Activated CD8-positive, alpha-beta memory T cell treated with anti-CD3 and anti-CD28 coated beads, Interleukin-2, amount 10 ng/mL, durations not matched to agents 7 days and 5 days (primary cell): ENCODE measurements around the gene PPP2R2C. TPM values are rescaled to one million over a fixed set of nuclear protein-coding genes. Genes with fewer than 3 reads are reported as not detected.

ENCODE experiments used
- ATAC-seq: fragments of 150-1000 bp; cut with Tn5 transposase; one replicate; pipeline ENCODE4 v1.10.0; 2021; ENCODE audit warnings: moderate library complexity
- CTCF ChIA-PET: fragments of 350-600 bp; sonication (Branson Sonifier 250); formaldehyde crosslinking; loops from one replicate; lab custom pipeline; 2021; ENCODE audit warnings: antibody characterized with exemption; lab: Charles Lee
- DNase-seq: peaks from one replicate; pipeline ENCODE4 v3.0.0-alpha.2; 2020
- H3K27ac Mint-ChIP-seq: one replicate; pipeline ENCODE4 v1.8.0; 2021; ENCODE audit warnings: mild to moderate bottlenecking, mixed read lengths
- H3K27me3 Mint-ChIP-seq: one replicate; pipeline ENCODE4 v1.8.0; 2021; ENCODE audit warnings: mixed read lengths
- H3K36me3 Mint-ChIP-seq: one replicate; pipeline ENCODE4 v1.8.0; 2021; ENCODE audit warnings: mild to moderate bottlenecking, mixed read lengths
- H3K4me1 Mint-ChIP-seq: one replicate; pipeline ENCODE4 v1.8.0; 2021; ENCODE audit warnings: mixed read lengths
- H3K4me3 Mint-ChIP-seq: one replicate; pipeline ENCODE4 v1.8.0; 2021; ENCODE audit warnings: mild to moderate bottlenecking, moderate library complexity, mixed read lengths
- H3K9me3 Mint-ChIP-seq: one replicate; pipeline ENCODE4 v1.8.0; 2022; ENCODE audit warnings: low read depth, mixed read lengths
- total RNA-seq, 2 experiments: library from RNA; stranded (reverse); gene quantifications; one replicate each; pipeline ENCODE4 v1.2.3, GENCODE V29; 2021

Gene PPP2R2C
- total RNA-seq, 2 experiments from 2014 or later, result not detected

DNA sequence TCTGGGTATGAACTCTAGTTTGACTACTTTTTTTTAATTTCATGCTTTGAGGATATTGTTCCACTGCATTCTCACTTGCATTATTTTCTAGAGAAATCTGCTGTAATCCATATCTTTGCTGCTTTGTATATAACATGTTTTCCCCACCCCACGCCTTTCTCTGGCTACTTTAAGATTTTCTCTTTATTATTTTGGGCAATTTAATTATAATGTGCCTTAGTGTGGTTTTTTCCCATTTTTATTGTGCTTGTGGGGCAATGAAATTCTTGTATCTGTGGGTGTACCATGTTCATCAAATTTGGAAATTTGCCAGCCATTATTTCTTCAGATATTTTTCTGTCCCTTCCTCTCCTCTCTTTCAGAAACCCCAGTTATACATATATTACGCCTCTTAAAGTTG, 15.1 kb upstream of the PPP2R2C start:
- Mint-ChIP-seq H3K27me3 (peaks cover 46% of the 10 kb centered on the region), H3K9me3 (peaks cover 4% of the 10 kb centered on the region), H3K4me3 (no peak overlapping the region)

DNA sequence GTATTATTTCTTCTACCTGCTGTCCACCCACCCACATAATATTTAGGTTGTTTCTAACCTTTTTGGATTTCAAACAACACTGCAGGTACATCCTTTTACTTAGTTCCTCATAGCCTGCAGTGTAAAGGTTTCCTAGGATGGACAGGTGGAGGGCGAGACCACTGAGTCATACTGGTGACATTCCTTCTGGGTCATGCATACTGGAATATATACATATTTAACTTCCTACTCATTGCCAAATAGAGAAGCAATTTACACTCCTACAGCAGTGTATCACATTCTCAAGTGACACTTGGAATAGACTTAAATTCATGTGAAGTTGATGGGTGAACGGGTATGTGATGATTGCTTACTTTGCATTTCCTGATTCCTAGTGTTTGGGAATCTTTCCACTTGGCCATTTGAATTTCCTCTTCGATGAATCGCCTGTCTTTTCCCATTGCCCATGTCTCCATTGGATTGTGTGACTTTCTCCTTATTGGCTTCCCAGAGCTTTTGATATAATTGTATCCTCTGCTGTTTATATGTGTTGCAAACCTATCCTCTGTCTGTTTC, 8.2 kb upstream of the PPP2R2C start:
- Mint-ChIP-seq H3K36me3 (no peaks in the 10 kb centered on the region), H3K4me1 (no peaks in the 10 kb centered on the region), H3K27me3 (peaks cover 28% of the 10 kb centered on the region), H3K27ac (no peak overlapping the region), H3K9me3 (no peaks in the 10 kb centered on the region), H3K4me3 (no peak overlapping the region)
- peak; percentile 8 for DNase-seq
- ATAC-seq, result no peak
- CTCF ChIA-PET, result no interaction called here

More for the DNA sequence above, 15.1 kb upstream of the PPP2R2C start:
- H3K4me1 Mint-ChIP-seq, result no peaks in the 10 kb centered on the region
- H3K36me3 Mint-ChIP-seq, result no peaks in the 10 kb centered on the region
- CTCF ChIA-PET, result no interaction called here
- ATAC-seq (no peak), DNase-seq (no peak)
- H3K27ac Mint-ChIP-seq, result no peak overlapping the region

DNA sequence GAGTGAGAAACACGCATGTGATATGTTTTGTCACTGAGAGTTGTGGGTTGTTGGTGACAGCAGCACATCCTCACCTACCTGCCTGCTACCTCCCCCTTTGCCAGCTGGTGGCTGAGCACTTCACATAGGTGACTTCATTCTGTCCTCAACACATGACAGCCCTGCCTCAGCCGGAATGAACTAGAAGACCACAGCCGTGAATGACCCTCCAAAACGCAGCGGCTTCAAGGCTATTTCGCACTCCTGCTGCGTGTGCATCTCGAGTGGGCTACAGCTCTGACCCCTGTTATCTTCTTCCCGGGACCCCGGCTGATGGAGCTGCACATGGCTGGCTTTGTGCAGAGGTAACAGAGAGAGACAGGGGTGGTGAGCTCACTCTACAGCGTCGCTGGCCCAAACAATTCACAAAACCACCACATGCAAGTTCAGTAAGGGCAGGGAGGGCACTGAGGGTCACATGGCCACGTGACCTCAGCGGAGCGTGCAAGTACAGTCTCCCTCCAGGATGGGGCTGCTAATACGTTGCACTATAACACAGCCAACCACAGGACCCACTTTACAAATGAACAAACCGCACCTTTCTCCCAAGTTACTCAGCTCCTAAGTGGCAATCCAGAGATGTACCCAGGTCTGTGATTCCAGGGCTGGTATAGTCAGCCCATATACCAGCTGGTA, 6.3 kb upstream of the PPP2R2C start:
- no peak overlapping the region for H3K27ac Mint-ChIP-seq
- ATAC-seq, result no peak
- no peaks in the 10 kb centered on the region for H3K4me1 Mint-ChIP-seq
- no peaks in the 10 kb centered on the region for H3K9me3 Mint-ChIP-seq
- no peaks in the 10 kb centered on the region for H3K36me3 Mint-ChIP-seq
- H3K4me3 Mint-ChIP-seq, result no peak overlapping the region
- CTCF ChIA-PET, result no interaction called here
- no peak for DNase-seq
- H3K27me3 Mint-ChIP-seq, result peaks cover 21% of the 10 kb centered on the region

DNA sequence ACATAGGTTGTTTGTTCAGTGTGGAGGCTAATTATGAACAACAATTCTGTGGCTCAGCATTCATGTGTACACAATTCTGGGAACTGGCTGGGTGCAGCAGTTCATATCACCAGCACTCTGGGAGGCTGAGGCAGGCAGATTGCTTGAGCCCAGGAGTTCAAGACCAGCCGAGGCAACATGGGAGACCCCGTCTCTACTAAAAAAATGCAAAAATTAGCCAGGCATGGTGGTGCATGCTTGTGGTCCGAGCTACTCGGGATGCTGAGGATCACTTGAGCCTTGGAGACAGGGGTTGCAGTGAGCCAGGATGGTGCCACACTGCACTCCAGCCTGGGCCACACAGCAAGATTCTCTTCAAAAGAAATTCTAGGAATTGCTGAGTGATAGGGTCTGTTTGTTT, 4.5 kb upstream of the PPP2R2C start:
- Mint-ChIP-seq H3K36me3 (no peaks in the 10 kb centered on the region), H3K27me3 (peaks cover 26% of the 10 kb centered on the region), H3K4me3 (no peak overlapping the region), H3K4me1 (no peaks in the 10 kb centered on the region), H3K9me3 (no peaks in the 10 kb centered on the region), H3K27ac (no peak overlapping the region)
- no peak for ATAC-seq
- CTCF ChIA-PET, result no interaction called here
- DNase-seq, result no peak

DNA sequence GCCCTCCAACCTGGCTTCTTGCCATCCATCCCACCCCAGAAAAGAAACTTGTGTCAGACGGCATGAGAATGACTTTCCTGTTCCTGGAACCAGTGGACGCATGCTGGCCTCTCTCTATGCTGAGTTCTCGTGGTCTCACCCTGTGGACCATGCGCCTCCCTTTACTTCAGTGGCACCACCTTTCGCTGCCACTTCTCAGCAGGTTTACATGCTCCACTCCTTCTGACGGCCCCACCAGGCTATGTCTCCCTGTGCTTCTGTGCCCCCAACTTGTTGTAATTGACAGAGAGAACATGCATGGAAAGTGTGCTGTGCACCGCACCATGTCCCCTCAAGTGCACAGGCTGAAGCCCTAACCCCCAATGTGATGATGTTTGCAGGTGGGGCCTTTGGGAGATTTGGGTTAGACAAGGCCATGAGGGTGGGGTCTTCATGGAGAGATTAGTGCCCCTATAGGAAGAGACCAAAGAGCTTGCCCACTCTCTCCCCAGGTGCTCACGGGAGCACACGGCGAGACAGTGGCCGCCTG, 3.1 kb upstream of the PPP2R2C start:
- ATAC-seq (no peak), DNase-seq (peak; percentile 30)
- Mint-ChIP-seq H3K9me3 (no peaks in the 10 kb centered on the region), H3K4me3 (no peak overlapping the region), H3K27me3 (peaks cover 18% of the 10 kb centered on the region), H3K4me1 (no peaks in the 10 kb centered on the region), H3K36me3 (no peaks in the 10 kb centered on the region), H3K27ac (no peak overlapping the region)
- CTCF ChIA-PET, result no interaction called here

DNA sequence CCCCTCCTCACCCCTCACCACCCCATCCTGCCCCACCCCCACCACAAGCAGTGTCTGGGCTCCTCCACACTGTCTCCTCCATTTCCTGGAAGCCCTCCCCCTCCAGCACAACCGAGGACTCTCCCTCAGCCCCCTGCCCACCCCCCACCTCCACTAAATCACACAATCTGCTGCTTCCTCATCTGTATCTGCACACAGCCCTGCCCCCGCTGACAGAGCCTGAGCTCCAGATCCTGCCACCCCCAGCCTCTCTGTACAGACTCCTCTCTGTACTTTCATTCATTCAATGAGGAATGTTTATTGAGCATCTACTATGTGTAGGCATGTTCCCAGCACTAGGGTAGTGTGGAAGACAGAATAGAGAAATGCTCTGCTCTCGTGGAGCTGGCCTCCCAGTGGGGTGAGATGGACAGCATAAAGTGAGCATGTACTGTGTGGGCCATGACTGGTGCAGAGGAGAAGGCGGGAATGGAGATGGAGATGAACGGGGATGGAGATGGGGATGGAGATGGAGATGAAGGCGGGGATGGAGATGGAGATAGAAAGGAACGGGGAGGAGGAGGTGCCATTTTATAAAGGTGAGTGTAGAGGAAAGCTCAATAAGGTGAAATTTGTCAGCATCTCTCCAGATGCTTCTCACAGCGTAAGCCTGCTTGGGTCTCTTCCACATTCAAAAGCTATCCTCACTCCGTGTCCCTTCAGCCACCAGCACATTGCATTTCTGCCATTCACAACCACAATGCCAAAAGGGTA, 2.5 kb upstream of the PPP2R2C start:
- CTCF ChIA-PET, result no interaction called here
- Mint-ChIP-seq H3K36me3 (no peaks in the 10 kb centered on the region), H3K4me1 (peaks cover 3% of the 10 kb centered on the region), H3K4me3 (no peak overlapping the region), H3K9me3 (no peaks in the 10 kb centered on the region), H3K27me3 (peaks cover 22% of the 10 kb centered on the region), H3K27ac (no peak overlapping the region)
- ATAC-seq (no peak), DNase-seq (peak; percentile 22)

DNA sequence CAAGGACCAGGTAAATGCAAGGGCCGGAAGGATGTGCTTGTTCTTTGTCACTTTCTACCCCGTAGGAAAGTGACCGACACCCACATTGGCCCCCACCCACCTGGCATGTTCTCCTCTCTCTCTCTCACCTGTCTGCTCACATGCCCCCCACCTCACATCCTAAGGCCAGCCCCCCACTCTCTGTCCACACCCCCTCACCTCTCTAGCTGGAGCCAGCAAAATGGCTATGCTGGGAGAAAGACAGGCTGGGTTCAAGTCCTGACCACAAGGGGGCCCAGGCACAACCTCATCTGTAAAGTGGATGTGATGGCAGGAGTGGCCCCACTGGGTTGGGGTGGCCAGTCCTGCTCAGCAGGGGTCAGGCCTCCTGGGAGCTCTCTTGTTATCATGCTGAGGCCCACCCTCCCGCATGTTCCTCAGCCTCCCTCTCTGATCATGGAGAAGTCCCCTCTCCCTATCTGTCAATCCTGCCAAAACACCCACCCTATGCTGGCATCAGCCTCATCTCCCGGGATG, 1.7 kb upstream of the PPP2R2C start:
- no peak overlapping the region for H3K4me3 Mint-ChIP-seq
- H3K27me3 Mint-ChIP-seq, result peaks cover 29% of the 10 kb centered on the region
- no peaks in the 10 kb centered on the region for H3K36me3 Mint-ChIP-seq
- no peak for DNase-seq
- H3K9me3 Mint-ChIP-seq, result no peaks in the 10 kb centered on the region
- no peak for ATAC-seq
- no peak overlapping the region for H3K27ac Mint-ChIP-seq
- CTCF ChIA-PET, result interaction anchor here (0.9 kb wide), 1 partner anchor 224 kb away, joined by 3 read pairs; no protein-coding TSS in a partner anchor
- peaks cover 3% of the 10 kb centered on the region for H3K4me1 Mint-ChIP-seq

DNA sequence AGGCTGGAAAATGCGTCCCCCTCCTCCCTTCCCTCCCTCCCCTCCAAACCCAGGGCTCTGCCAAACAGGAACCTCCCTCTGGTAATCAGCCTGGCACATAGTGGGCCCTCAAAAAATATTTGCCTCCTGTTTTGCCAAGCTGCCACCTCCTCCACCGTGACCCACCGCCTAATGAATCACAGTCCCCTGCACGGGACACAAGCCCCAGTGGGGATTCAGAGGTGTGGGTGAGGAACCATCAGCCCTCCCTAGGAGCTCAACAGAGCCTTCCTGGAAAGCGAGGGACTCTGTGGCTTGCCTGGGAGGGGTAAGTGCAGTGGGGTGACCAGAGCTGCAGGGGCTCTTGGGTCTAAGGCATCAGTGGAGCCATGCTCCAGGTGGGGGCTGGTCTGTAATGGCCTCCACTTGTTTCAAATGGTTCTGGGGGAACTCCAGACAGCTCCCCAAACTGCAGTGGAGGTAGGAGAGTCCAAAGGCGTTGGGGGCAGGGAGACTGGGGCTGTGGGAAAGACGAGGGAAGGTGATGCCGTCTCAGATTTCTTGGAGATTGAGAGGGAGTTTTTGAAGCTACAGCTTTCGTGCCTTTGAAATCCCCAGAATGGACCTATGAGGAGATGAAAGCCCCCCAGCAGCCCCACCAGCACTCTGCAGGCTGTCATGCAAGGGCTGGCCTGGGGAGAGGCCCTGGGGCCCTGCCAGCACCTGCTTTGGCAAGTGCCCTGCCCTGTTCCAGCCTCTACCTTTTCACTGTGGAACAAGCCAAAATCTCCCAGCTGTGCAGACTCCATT, 1.0 kb upstream of the PPP2R2C start:
- no peak overlapping the region for H3K4me3 Mint-ChIP-seq
- no peaks in the 10 kb centered on the region for H3K36me3 Mint-ChIP-seq
- ATAC-seq, result no peak
- H3K27me3 Mint-ChIP-seq, result peaks cover 36% of the 10 kb centered on the region
- CTCF ChIA-PET, result interaction anchor here (0.9 kb wide), 1 partner anchor 224 kb away, joined by 3 read pairs; no protein-coding TSS in a partner anchor
- H3K27ac Mint-ChIP-seq, result no peak overlapping the region
- DNase-seq, result peak; percentile 38
- no peaks in the 10 kb centered on the region for H3K9me3 Mint-ChIP-seq
- peaks cover 3% of the 10 kb centered on the region for H3K4me1 Mint-ChIP-seq

DNA sequence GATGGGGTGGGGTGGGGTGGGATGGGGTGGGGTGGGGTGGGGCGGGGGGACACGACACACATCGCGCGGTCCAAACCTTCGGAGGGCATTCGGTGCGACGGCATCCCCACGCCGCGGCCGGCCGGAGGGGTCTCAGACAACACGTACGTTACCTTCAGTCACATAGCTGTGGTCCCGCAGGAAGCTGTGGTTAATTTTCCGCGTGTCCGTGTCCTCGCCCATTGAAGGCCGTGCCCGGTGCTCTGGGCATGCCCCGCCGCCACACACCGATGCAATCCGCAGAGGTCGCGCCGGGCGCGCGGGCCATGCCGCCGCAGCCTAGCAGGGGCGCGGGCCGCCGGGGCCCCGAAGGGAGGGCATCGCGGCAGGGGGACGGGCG, 417 bp downstream of the PPP2R2C start:
- peaks cover 50% of the 10 kb centered on the region for H3K27me3 Mint-ChIP-seq
- H3K9me3 Mint-ChIP-seq, result no peaks in the 10 kb centered on the region
- CTCF ChIA-PET, result interaction anchor here (0.6 kb wide), 1 partner anchor 192 kb away, joined by 3 read pairs; no protein-coding TSS in a partner anchor
- peak; percentile 27 for DNase-seq
- H3K27ac Mint-ChIP-seq, result no peak overlapping the region
- H3K36me3 Mint-ChIP-seq, result no peaks in the 10 kb centered on the region
- no peak for ATAC-seq
- H3K4me1 Mint-ChIP-seq, result peaks cover 3% of the 10 kb centered on the region
- no peak overlapping the region for H3K4me3 Mint-ChIP-seq

DNA sequence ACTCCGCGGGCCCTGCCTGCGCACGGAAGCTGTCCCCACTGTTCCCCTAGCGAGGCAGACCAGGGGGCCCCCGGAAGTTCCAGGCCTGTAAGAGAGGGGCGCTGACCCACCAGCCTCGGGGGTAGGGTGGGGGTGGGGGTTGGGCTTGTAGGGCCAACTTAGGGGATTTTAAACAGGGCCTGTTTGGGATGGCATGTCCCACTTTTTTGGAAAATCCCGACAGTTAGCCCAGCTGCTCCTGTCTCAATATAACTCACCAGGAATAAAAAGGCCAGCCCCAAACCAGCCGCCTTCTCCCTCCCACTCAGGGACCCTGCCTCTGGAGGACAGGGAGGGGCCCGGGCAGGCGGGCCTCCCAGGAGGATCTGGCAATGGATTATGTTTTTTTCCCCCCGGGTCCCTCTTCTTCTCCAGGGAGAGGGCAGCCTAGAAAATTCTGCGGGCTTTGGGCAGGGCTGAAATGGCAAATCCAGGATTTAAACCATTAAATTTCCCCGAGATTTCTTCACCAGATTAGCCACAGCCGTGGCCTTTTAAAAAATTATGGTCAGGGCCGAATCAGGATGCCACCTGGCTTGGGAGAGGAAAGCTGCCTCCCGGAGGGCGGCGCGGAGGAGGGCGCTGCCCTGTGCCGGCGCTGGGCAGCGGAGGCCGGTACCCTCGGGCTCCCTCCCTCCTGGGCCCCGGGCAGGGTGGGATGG, 957 bp downstream of the PPP2R2C start:
- Mint-ChIP-seq H3K36me3 (no peaks in the 10 kb centered on the region), H3K27me3 (peaks cover 50% of the 10 kb centered on the region), H3K4me1 (peaks cover 3% of the 10 kb centered on the region), H3K27ac (no peak overlapping the region), H3K9me3 (no peaks in the 10 kb centered on the region), H3K4me3 (no peak overlapping the region)
- ATAC-seq, result no peak
- CTCF ChIA-PET, result no interaction called here
- DNase-seq, result no peak

DNA sequence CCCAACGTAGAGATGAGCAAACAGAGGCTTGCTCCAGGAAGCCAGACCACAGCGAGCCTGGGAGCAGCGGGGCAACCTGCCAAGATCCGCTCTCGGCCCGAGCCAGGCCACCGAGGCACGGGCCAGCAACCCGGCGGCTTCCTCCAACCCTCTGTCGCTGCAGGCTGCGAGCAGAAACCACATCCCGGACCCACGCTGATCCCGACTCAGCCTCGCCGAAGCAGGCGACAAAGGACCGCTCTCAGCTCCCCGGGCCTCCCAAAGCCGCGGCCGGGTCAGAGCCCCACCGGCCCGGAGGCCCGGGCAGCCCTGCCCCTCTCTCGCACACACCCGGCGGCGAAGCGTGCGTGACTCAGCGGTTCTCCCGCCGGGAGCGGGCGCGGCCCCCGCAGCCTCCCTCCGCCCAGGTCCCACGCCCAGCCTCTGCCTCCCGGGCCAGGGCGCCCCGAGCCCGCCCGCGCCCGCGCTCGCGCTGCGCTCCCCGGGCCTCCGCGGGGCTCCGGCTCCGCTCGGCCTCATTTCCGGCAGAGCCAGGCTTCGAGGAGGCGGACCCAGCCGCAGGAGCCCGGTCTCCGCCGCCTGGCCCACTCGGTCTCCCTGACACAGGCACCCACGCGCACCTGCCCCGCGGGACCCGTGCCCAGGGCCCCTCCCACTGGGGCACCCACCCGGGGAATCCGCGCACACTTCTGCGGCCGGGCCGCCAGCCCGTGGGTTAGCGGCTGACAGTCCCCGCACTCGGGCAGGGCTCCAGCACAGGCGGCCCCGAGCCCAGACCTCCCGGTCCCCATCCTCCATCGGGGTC, 1.7 kb downstream of the PPP2R2C start:
- Mint-ChIP-seq H3K9me3 (no peaks in the 10 kb centered on the region), H3K27me3 (peaks cover 50% of the 10 kb centered on the region), H3K4me3 (peak overlapping the region; percentile 23), H3K36me3 (no peaks in the 10 kb centered on the region), H3K27ac (no peak overlapping the region), H3K4me1 (peaks cover 3% of the 10 kb centered on the region)
- peak; percentile 33 for ATAC-seq
- no peak for DNase-seq
- CTCF ChIA-PET, result no interaction called here
